Peyer's patch (tissue), 4 donors: Measurements from ENCODE around the gene LRIG2. TPM values are rescaled to one million over a fixed set of nuclear protein-coding genes. Genes with fewer than 3 reads are reported as not detected.
"Not testable (repeated sequence)": the region's sequence is repeated elsewhere in the genome, so short reads cannot be mapped to it uniquely, and the experiment has no call there.

Experiments
- DNase-seq, 3 donors: peaks; one replicate each; pipeline ENCODE4 v3.0.0-alpha.2; 2017 to 2019
- H3K27ac ChIP-seq, 4 donors: fragments of 200-600 bp; sonication (generic); one replicate each; pipeline ENCODE4 v1.5.1; 2016 to 2019
- H3K27me3 ChIP-seq, 2 donors: fragments of 200-600 bp; sonication (generic); one replicate each; pipeline ENCODE4 v1.5.1; 2019
- H3K36me3 ChIP-seq, 3 donors: fragments of 200-600 bp; sonication (generic); one replicate each; pipeline ENCODE4 v1.5.1; 2016 to 2019
- H3K4me1 ChIP-seq, 4 donors: fragments of 200-600 bp; sonication (generic); one replicate each; pipeline ENCODE4 v1.5.1; 2016 to 2019
- H3K4me3 ChIP-seq, 4 donors: fragments of 200-600 bp; sonication (generic); 1 replicate in 3 of 4; 2 replicates in 1 of 4; pipeline ENCODE4 v1.5.1; 2016 to 2019; ENCODE audit warnings: mild to moderate bottlenecking in 1 of 4
- H3K9me3 ChIP-seq, 4 donors: fragments of 200-600 bp; sonication (generic); one replicate each; pipeline ENCODE4 v1.5.1; 2016 to 2019; ENCODE audit warnings: mild to moderate bottlenecking in 1 of 4
- POLR2A ChIP-seq, 2 donors: fragments of 450-650 bp; IDR thresholded peaks; one replicate each; pipeline ENCODE4 v1.5.1; 2017; ENCODE audit warnings: antibody characterized with exemption in 2 of 2, mild to moderate bottlenecking in 2 of 2, moderate library complexity in 2 of 2
- total RNA-seq, 4 donors: library from RNA; depleted of rRNA; stranded (reverse); fragments of >200 nt; gene quantifications; one replicate each; pipeline ENCODE4 v1.1.0, GENCODE V29; 2016
- TF ChIP-seq, protein P1 (sequence below), 6 experiments: fragments of 450-650 bp in 4 of 6; fragments of 200-600 bp in 2 of 6; sonication (generic) in 1 of 6; IDR thresholded peaks; one replicate each; pipeline ENCODE4 v1.5.1; 2017 to 2019; ENCODE audit warnings: antibody characterized with exemption in 6 of 6, mild to moderate bottlenecking in 3 of 6, moderate library complexity in 1 of 6

Gene LRIG2
- total RNA-seq, 4 donors from 2014 or later = 9.5 to 38.7 (median 24.0) TPM

DNA sequence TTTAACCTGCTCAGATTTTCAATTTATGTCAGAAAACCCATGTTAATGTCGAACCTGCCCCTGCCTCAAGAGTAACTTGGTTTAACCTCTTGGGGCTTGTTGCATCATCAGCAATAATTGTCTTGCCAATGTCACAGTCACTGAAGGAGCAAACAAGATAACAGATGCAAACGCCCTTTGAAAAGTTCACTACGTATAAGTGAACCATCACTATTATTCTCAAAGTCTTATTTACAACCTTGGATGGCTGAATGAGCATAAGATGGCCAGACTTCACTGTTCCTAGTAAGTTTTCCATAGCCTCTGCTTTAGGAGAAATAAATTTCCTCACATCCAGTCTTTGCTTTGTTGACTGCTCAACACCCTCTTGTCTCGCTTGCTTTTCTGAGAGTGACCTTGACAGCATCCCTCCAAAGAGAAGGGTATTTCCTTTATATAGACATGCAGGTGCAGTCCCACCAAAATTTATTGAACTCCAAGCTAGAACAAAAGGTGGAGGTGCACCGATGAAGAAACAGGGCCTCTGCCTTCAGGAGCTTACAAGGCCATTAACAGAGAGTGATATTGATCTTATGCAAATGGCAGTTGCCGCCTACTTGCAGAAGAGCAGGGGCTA is 749 bp upstream of the LRIG2 start:
- DNase-seq = no peak
- TF ChIP-seq POLR2A (IDR thresholded peaks at IDR 0.05) = no peak
- TF ChIP-seq, protein P1, sequence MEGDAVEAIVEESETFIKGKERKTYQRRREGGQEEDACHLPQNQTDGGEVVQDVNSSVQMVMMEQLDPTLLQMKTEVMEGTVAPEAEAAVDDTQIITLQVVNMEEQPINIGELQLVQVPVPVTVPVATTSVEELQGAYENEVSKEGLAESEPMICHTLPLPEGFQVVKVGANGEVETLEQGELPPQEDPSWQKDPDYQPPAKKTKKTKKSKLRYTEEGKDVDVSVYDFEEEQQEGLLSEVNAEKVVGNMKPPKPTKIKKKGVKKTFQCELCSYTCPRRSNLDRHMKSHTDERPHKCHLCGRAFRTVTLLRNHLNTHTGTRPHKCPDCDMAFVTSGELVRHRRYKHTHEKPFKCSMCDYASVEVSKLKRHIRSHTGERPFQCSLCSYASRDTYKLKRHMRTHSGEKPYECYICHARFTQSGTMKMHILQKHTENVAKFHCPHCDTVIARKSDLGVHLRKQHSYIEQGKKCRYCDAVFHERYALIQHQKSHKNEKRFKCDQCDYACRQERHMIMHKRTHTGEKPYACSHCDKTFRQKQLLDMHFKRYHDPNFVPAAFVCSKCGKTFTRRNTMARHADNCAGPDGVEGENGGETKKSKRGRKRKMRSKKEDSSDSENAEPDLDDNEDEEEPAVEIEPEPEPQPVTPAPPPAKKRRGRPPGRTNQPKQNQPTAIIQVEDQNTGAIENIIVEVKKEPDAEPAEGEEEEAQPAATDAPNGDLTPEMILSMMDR (IDR thresholded peaks at IDR 0.05) = no peak
- no peaks in the 10 kb centered on the region for H3K9me3 ChIP-seq
- peaks cover 0 to 34% (median 8%) of the 10 kb centered on the region in 4 donors for H3K4me1 ChIP-seq
- peaks cover 0 to 4% (median 0%) of the 10 kb centered on the region in 3 donors for H3K36me3 ChIP-seq
- peak overlapping the region; percentile 90 to 99 (median 90) for H3K27ac ChIP-seq
- H3K27me3 ChIP-seq = no peaks in the 10 kb centered on the region
- H3K4me3 ChIP-seq = peak overlapping the region; percentile 79 to 95 (median 88)

GRCh38 chr1:113073479-113073950 is 517 bp downstream of the LRIG2 start:
- peaks cover 0 to 34% (median 8%) of the 10 kb centered on the region in 4 donors for H3K4me1 ChIP-seq
- H3K27me3 ChIP-seq = no peaks in the 10 kb centered on the region
- peak overlapping the region; percentile 79 to 95 (median 88) for H3K4me3 ChIP-seq
- H3K36me3 ChIP-seq = peaks cover 0 to 9% (median 0%) of the 10 kb centered on the region in 3 donors
- TF ChIP-seq, protein P1 (IDR thresholded peaks at IDR 0.05) = peak in 3 of 6 experiments; percentile 25 to 38 (median 35)
- no peak for TF ChIP-seq POLR2A (IDR thresholded peaks at IDR 0.05)
- DNase-seq = peak in 2 of 3 donors; percentile 54 to 74
- no peaks in the 10 kb centered on the region for H3K9me3 ChIP-seq
- H3K27ac ChIP-seq = peak overlapping the region; percentile 90 to 99 (median 90)

DNA sequence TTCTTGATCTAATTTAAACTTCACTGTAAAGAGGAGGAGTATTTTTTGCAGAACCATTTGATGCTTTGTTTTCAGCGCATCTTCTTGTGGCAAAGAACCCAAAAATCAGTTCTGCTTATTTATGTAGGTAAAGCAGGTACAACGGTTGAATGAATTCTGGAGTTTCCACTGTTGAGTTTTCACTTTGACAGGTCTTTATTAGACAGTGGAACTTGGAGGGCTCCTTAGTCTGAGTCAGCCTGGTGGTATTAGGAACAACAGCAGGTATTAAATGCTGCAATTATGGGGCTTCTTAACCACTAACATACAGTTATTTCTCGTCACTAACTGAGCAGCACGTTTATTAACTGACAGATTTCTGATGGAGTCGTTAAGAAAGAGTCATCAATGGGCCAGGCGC is 1.2 kb downstream of the LRIG2 start:
- Histone ChIP-seq H3K36me3 (peaks cover 0 to 15% (median 0%) of the 10 kb centered on the region in 3 donors), H3K9me3 (no peaks in the 10 kb centered on the region), H3K4me3 (peak overlapping the region; percentile 79 to 95 (median 88)), H3K27me3 (no peaks in the 10 kb centered on the region), H3K27ac (peak overlapping the region in 3 of 4 donors; percentile 90 to 91 (median 90)), H3K4me1 (peaks cover 0 to 34% (median 8%) of the 10 kb centered on the region in 4 donors)
- no peak for DNase-seq
- TF ChIP-seq, protein P1 (IDR thresholded peaks at IDR 0.05) = no peak
- no peak for TF ChIP-seq POLR2A (IDR thresholded peaks at IDR 0.05)

DNA sequence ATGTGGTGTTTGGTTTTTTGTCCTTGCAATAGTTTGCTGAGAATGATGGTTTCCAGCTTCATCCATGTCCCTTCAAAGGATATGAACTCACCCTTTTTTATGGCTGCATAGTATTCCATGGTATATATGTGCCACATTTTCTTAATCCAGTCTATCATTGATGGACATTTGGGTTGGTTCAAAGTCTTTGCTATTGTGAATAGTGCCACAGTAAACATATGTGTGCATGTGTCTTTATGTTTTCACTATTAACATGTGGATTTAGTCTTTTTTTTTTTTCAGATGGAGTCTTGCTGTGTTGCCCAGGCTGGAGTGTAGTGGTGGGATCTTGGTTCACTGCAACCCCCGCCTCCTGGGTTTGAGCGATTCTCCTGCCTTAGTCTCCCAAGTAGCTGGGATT is 5.0 kb downstream of the LRIG2 start:
- not testable (repeated sequence) for H3K27me3 ChIP-seq, H3K27ac ChIP-seq, DNase-seq, H3K9me3 ChIP-seq, H3K4me3 ChIP-seq
- H3K36me3 ChIP-seq = peaks cover 0 to 35% (median 0%) of the 10 kb centered on the region in 3 donors
- peaks cover 0 to 23% (median 5%) of the 10 kb centered on the region in 4 donors for H3K4me1 ChIP-seq

GRCh38 chr1:113086541-113086940 is 13.5 kb downstream of the LRIG2 start:
- no peaks in the 10 kb centered on the region for H3K9me3 ChIP-seq

DNA sequence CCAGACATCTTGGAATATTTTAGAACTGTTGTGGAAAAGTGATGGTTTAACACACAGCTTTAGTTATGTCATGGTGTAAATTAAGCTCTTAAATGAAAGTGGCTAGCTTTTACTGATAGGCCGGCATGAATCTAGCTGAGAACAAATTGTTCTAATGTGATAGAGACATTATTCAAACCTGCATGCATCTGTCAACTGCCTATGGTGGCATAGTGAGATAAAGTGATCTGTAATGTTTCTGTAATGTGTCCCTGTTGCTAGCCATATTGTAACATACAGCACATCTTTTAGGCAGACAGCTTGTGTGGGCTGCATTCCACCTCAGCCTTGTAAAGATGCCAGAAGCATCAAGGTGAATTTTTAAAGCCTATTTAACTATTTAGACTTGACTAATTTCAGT is 16.0 kb downstream of the LRIG2 start:
- Histone ChIP-seq H3K27me3 (no peaks in the 10 kb centered on the region), H3K9me3 (no peaks in the 10 kb centered on the region), H3K27ac (no peak overlapping the region), H3K4me3 (no peak overlapping the region), H3K36me3 (peaks cover 0 to 4% (median 0%) of the 10 kb centered on the region in 3 donors), H3K4me1 (no peaks in the 10 kb centered on the region)
- TF ChIP-seq, protein P1 (IDR thresholded peaks at IDR 0.05) = no peak
- no peak for TF ChIP-seq POLR2A (IDR thresholded peaks at IDR 0.05)
- DNase-seq = no peak

More at GRCh38 chr1:113086541-113086940, 13.5 kb downstream of the LRIG2 start:
- H3K4me3 ChIP-seq = no peak overlapping the region
- no peak for TF ChIP-seq POLR2A (IDR thresholded peaks at IDR 0.05)
- TF ChIP-seq, protein P1 (IDR thresholded peaks at IDR 0.05) = no peak
- H3K27me3 ChIP-seq = no peaks in the 10 kb centered on the region
- no peaks in the 10 kb centered on the region for H3K4me1 ChIP-seq
- no peak for DNase-seq
- H3K27ac ChIP-seq = no peak overlapping the region
- H3K36me3 ChIP-seq = peaks cover 0 to 4% (median 0%) of the 10 kb centered on the region in 3 donors
